ENCODE results near the gene FLAD1. TPM values are rescaled to one million over a fixed set of nuclear protein-coding genes. Genes with fewer than 3 reads are reported as not detected.

The FLAD1 gene
- polyA plus RNA-seq, 1 experiment = 21.1 TPM

GRCh38 chr1:154937085-154937987 is 45.8 kb upstream of the FLAD1 start:
- H3K9me3 ChIP-seq (ENCODE audit: control insufficient read depth, insufficient read depth, low read length) = no peaks in the 10 kb centered on the region
- peaks cover 2% of the 10 kb centered on the region for H3K27me3 ChIP-seq (ENCODE audit: control insufficient read depth, insufficient read depth, low read length)
- ChIA-PET POLR2A (interaction anchor here (0.8 to 1.4 kb wide), 6 partner anchors 10 to 113 kb away, joined by 3 to 8 read pairs (median 4); partner anchors contain the start of genes ADAM15, PYGO2 and SHC1), CTCF (interaction anchor here (0.6 to 2.9 kb wide), 12 partner anchors 16 to 611 kb away, joined by 3 to 17 read pairs (median 3); no protein-coding TSS in a partner anchor)
- DNase-seq (ENCODE audit: low read depth, low spot score) = peak; percentile 93
- peak; percentile 42 for TF ChIP-seq CTCF (IDR thresholded peaks at IDR 0.05; ENCODE audit: low read depth, low read length)
- H3K4me3 ChIP-seq (ENCODE audit: low read depth, low read length) = peak overlapping the region; percentile 72
- H3K27ac ChIP-seq (ENCODE audit: low read depth, low read length) = peak overlapping the region; percentile 99

- Histone ChIP-seq H3K27me3 (ENCODE audit: control insufficient read depth, insufficient read depth, low read length) (peaks cover 2% of the 10 kb centered on the region), H3K9me3 (ENCODE audit: control insufficient read depth, insufficient read depth, low read length) (no peaks in the 10 kb centered on the region), H3K4me3 (ENCODE audit: low read depth, low read length) (peak overlapping the region; percentile 72), H3K27ac (ENCODE audit: low read depth, low read length) (peak overlapping the region; percentile 99)
- TF ChIP-seq CTCF (IDR thresholded peaks at IDR 0.05; ENCODE audit: low read depth, low read length) = no peak
- ChIA-PET POLR2A (no interaction called here), CTCF (interaction anchor here (1.2 to 1.5 kb wide), 2 partner anchors 147 to 378 kb away, joined by 3 to 6 read pairs; no protein-coding TSS in a partner anchor)
- no peak for DNase-seq (ENCODE audit: low read depth, low spot score)
These were observed 45.2 kb upstream of the FLAD1 start for GRCh38 chr1:154937988-154938386.

GRCh38 chr1:154938604-154939399 is 44.3 kb upstream of the FLAD1 start:
- CTCF ChIA-PET = interaction anchor here (1.2 to 1.5 kb wide), 2 partner anchors 147 to 379 kb away, joined by 3 to 6 read pairs; no protein-coding TSS in a partner anchor

GRCh38 chr1:154940213-154940560 is 43.0 kb upstream of the FLAD1 start:
- peaks cover 2% of the 10 kb centered on the region for H3K27me3 ChIP-seq (ENCODE audit: control insufficient read depth, insufficient read depth, low read length)
- ChIA-PET POLR2A (interaction anchor here (1.1 kb wide), 1 partner anchor 31 kb away, joined by 3 read pairs; the partner anchor contains the start of gene SHC1), CTCF (interaction anchor here (0.7 to 1.8 kb wide), 4 partner anchors 59 to 380 kb away, joined by 3 to 7 read pairs (median 5); no protein-coding TSS in a partner anchor)

More at GRCh38 chr1:154938604-154939399, 44.3 kb upstream of the FLAD1 start:
- H3K27ac ChIP-seq (ENCODE audit: low read depth, low read length) = no peak overlapping the region
- TF ChIP-seq CTCF (IDR thresholded peaks at IDR 0.05; ENCODE audit: low read depth, low read length) = no peak
- peaks cover 2% of the 10 kb centered on the region for H3K27me3 ChIP-seq (ENCODE audit: control insufficient read depth, insufficient read depth, low read length)
- DNase-seq (ENCODE audit: low read depth, low spot score) = no peak
- POLR2A ChIA-PET = no interaction called here
- no peaks in the 10 kb centered on the region for H3K9me3 ChIP-seq (ENCODE audit: control insufficient read depth, insufficient read depth, low read length)
- no peak overlapping the region for H3K4me3 ChIP-seq (ENCODE audit: low read depth, low read length)

More at GRCh38 chr1:154940213-154940560, 43.0 kb upstream of the FLAD1 start:
- TF ChIP-seq CTCF (IDR thresholded peaks at IDR 0.05; ENCODE audit: low read depth, low read length) = no peak
- no peak overlapping the region for H3K4me3 ChIP-seq (ENCODE audit: low read depth, low read length)
- no peaks in the 10 kb centered on the region for H3K9me3 ChIP-seq (ENCODE audit: control insufficient read depth, insufficient read depth, low read length)
- no peak for DNase-seq (ENCODE audit: low read depth, low spot score)
- H3K27ac ChIP-seq (ENCODE audit: low read depth, low read length) = no peak overlapping the region

All from AG04450 (cell line).